ENCODE data around the gene GALNT11. TPM values are rescaled to one million over a fixed set of nuclear protein-coding genes. Genes with fewer than 3 reads are reported as not detected.

GALNT11 gene
- 32.7 and 40.8 TPM in 2 replicates for total RNA-seq

DNA sequence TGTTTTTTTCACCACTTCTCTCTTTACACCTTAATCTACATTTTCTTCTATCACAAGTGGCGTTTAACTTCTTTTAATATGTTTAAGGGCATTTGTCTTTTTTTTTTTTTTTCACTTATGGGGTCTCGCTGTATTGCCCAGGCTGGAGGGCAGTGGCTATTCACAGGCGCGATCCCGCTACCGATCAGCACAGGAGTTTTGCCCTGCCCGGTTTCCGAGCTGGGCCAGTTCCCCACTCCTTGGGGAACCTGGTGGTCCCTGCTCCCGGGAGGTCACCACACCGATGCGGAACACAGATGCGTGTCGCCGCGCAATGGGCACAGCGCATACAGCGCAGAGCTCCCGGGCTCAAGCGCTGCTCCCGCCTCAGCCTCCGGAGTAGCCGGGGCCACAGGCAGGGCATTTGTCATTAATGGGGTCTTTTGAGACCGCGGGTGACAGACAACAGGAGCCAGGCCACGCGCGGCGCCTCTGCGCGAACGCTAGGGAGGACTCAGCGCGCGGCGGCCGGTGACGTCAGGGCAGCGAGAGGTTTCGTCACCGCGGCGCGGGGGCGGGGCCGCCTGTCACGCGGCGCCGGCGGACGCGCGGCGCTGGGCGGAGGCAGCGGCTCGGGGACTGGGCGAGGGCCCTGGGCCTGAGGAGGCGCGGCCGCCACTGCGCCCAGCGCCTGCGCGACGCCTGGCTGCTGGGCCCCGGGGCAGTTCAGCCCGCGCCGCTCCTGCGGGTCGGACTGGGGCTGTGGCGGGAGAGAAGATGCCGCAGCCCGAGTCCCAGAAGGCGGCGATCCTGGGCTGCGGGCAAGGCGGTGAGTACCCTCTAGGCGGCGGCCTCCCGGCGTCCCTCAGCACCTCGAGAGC, at the start of gene GALNT11:
Gene GALNT11, plus strand, starts transcription at position 598 of the 860 bp plus-strand sequence. CDS start 68,554 bp downstream, outside the sequence.

Other genes starting within 250 kb of the GALNT11 start
- 7.4 and 13.1 TPM in 2 replicates for gene PRKAG2, start 148.6 kb upstream of the GALNT11 start, total RNA-seq
- gene GALNTL5, start 69.2 kb upstream of the GALNT11 start, total RNA-seq, result not detected in 2 replicates